ENCODE results near the gene IL1RAPL1. TPM values are rescaled to one million over a fixed set of nuclear protein-coding genes. Genes with fewer than 3 reads are reported as not detected.

Gene IL1RAPL1
- total and polyA plus RNA-seq, 2 donors (not counting 3 experiments of a cell fraction or from before 2014, with no cell fraction given) = 0.79 to 1.3 TPM

DNA sequence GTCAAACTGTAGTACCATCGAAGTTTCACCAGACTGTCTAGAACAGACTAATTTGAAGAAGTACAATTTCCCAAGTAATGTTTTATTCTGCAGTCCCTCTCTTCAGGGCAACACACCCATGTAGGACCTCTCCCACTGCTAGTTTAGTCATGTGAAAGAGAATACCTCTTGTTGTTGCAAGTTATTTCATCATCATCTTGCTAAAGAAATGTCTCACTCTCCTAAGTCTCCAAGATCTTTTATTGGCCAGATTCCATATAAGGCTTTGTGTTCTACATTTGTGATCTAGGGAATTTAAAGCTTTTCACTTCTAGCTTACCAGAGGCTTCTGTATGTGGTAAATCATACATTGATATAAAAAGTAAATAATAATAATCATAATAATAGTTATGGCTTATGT is 882.8 kb downstream of the IL1RAPL1 start:
- Histone ChIP-seq H3K36me3 (ENCODE audit: control insufficient read depth in 2 of 2, extremely low read depth in 1 of 2, insufficient read depth in 2 of 2, low read length in 2 of 2) (no peaks in the 10 kb centered on the region), H3K27me3 (ENCODE audit: control insufficient read depth in 2 of 2, insufficient read depth in 2 of 2, low read length in 2 of 2) (no peaks in the 10 kb centered on the region), H3K9me1 (replicated peaks; ENCODE audit: control insufficient read depth, extremely low read depth, insufficient read depth, low read length) (no peaks in the 10 kb centered on the region), H3K9me3 (replicated peaks; ENCODE audit: control insufficient read depth, insufficient read depth, low read length) (no peaks in the 10 kb centered on the region), H3K9ac (replicated peaks; ENCODE audit: extremely low read depth, insufficient read depth, low read length) (no peak overlapping the region), H2AFZ (ENCODE audit: low read depth, low read length) (no peak overlapping the region), H3K4me1 (ENCODE audit: control insufficient read depth, extremely low read depth, insufficient read depth, low read length) (no peaks in the 10 kb centered on the region), H3K27ac (ENCODE audit: insufficient read depth, low read depth, low read length) (no peak overlapping the region), H3K4me3 (replicated peaks in 1 of 3; ENCODE audit: insufficient read depth in 1 of 3, low read depth in 1 of 3, low read length in 3 of 3) (no peak overlapping the region), H3K4me2 (ENCODE audit: insufficient read depth, low read length) (no peak overlapping the region), H4K20me1 (replicated peaks; ENCODE audit: control insufficient read depth, extremely low read depth, insufficient read depth, low read length) (no peaks in the 10 kb centered on the region), H3K79me2 (ENCODE audit: control insufficient read depth, insufficient read depth, low read length) (no peaks in the 10 kb centered on the region)
- ChIA-PET CTCF (no interaction called here), POLR2A (no interaction called here)
- intact Hi-C loops (cut with micrococcal nuclease) = loop anchor here (10.0 kb wide), 1 partner anchor 235 kb away; no protein-coding TSS in a partner anchor
- TF ChIP-seq EZH2 (IDR thresholded peaks at IDR 0.05; ENCODE audit: borderline replicate concordance, low read depth, low read length, severe bottlenecking) (no peak), MYC (IDR thresholded peaks at IDR 0.05; ENCODE audit: low read depth, low read length) (no peak), JUN (IDR thresholded peaks at IDR 0.05; ENCODE audit: borderline replicate concordance, insufficient read depth, insufficient read length, low read depth) (no peak), POLR2AphosphoS5 (IDR thresholded peaks at IDR 0.05; ENCODE audit: insufficient read depth, low read depth, low read length) (no peak), POLR2A (IDR thresholded peaks at IDR 0.05; ENCODE audit: low read depth, low read length) (no peak)
- TF ChIP-seq, protein P1, sequence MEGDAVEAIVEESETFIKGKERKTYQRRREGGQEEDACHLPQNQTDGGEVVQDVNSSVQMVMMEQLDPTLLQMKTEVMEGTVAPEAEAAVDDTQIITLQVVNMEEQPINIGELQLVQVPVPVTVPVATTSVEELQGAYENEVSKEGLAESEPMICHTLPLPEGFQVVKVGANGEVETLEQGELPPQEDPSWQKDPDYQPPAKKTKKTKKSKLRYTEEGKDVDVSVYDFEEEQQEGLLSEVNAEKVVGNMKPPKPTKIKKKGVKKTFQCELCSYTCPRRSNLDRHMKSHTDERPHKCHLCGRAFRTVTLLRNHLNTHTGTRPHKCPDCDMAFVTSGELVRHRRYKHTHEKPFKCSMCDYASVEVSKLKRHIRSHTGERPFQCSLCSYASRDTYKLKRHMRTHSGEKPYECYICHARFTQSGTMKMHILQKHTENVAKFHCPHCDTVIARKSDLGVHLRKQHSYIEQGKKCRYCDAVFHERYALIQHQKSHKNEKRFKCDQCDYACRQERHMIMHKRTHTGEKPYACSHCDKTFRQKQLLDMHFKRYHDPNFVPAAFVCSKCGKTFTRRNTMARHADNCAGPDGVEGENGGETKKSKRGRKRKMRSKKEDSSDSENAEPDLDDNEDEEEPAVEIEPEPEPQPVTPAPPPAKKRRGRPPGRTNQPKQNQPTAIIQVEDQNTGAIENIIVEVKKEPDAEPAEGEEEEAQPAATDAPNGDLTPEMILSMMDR (IDR thresholded peaks at IDR 0.05; ENCODE audit: extremely low read depth in 1 of 2, insufficient read depth in 1 of 2, low read depth in 1 of 2, low read length in 2 of 2) = no peak
- DNase-seq (ENCODE audit: low read depth, low spot score) = no peak
- dilution Hi-C loops (cut with MboI; ENCODE audit: extremely low pct_ligation_motif_present, low sequenced_read_pairs) = no loop called here
- no peak for FAIRE-seq
- no TSS peak for BruUV-seq (replicated peaks)

DNA sequence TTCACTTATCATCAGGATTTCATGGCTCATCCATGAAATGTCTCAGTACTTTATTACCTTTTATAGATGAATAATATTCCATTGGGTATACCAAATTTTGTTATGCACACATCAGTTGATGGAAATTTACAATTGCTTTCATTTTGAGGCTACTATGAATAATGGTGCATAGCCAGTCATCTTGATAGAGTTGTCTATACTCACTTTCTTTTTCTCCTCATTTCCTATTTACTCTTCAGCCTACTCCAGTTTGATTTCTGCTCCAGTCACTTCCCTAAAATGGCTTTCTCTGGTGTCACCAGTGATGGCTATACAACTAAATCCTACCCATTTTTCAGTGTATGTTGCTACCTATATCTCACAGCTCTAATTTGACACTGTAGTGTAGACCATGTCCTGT is 884.6 kb downstream of the IL1RAPL1 start:
- Histone ChIP-seq H3K4me2 (ENCODE audit: insufficient read depth, low read length) (no peak overlapping the region), H3K9ac (replicated peaks; ENCODE audit: extremely low read depth, insufficient read depth, low read length) (no peak overlapping the region), H3K4me3 (replicated peaks in 1 of 3; ENCODE audit: insufficient read depth in 1 of 3, low read depth in 1 of 3, low read length in 3 of 3) (no peak overlapping the region), H3K27me3 (ENCODE audit: control insufficient read depth in 2 of 2, insufficient read depth in 2 of 2, low read length in 2 of 2) (no peaks in the 10 kb centered on the region), H4K20me1 (replicated peaks; ENCODE audit: control insufficient read depth, extremely low read depth, insufficient read depth, low read length) (no peaks in the 10 kb centered on the region), H3K27ac (ENCODE audit: insufficient read depth, low read depth, low read length) (no peak overlapping the region), H3K4me1 (ENCODE audit: control insufficient read depth, extremely low read depth, insufficient read depth, low read length) (no peaks in the 10 kb centered on the region), H3K9me1 (replicated peaks; ENCODE audit: control insufficient read depth, extremely low read depth, insufficient read depth, low read length) (no peaks in the 10 kb centered on the region), H3K36me3 (ENCODE audit: control insufficient read depth in 2 of 2, extremely low read depth in 1 of 2, insufficient read depth in 2 of 2, low read length in 2 of 2) (no peaks in the 10 kb centered on the region), H2AFZ (ENCODE audit: low read depth, low read length) (no peak overlapping the region), H3K79me2 (ENCODE audit: control insufficient read depth, insufficient read depth, low read length) (no peaks in the 10 kb centered on the region), H3K9me3 (replicated peaks; ENCODE audit: control insufficient read depth, insufficient read depth, low read length) (no peaks in the 10 kb centered on the region)
- CTCF ChIA-PET = no interaction called here
- intact Hi-C loops (cut with micrococcal nuclease) = loop anchor here (10.0 kb wide), 1 partner anchor 237 kb away; no protein-coding TSS in a partner anchor
- BruUV-seq (replicated peaks) = no TSS peak
- TF ChIP-seq JUN (IDR thresholded peaks at IDR 0.05; ENCODE audit: borderline replicate concordance, insufficient read depth, insufficient read length, low read depth) = no peak
- TF ChIP-seq POLR2A (IDR thresholded peaks at IDR 0.05; ENCODE audit: low read depth, low read length) = no peak
- TF ChIP-seq MYC (IDR thresholded peaks at IDR 0.05; ENCODE audit: low read depth, low read length) = no peak
- no peak for TF ChIP-seq GATA2 (IDR thresholded peaks at IDR 0.05; ENCODE audit: insufficient read depth, insufficient read length, low read depth, low read length)
- no peak for TF ChIP-seq FOS (IDR thresholded peaks at IDR 0.05; ENCODE audit: borderline replicate concordance, insufficient read depth, low read length)
- TF ChIP-seq, protein P2, sequence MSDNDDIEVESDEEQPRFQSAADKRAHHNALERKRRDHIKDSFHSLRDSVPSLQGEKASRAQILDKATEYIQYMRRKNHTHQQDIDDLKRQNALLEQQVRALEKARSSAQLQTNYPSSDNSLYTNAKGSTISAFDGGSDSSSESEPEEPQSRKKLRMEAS (IDR thresholded peaks at IDR 0.05; ENCODE audit: insufficient read depth, insufficient read length) = no peak
- TF ChIP-seq POLR2AphosphoS5 (IDR thresholded peaks at IDR 0.05; ENCODE audit: insufficient read depth, low read depth, low read length) = no peak
- TF ChIP-seq, protein P1 (IDR thresholded peaks at IDR 0.05; ENCODE audit: extremely low read depth in 1 of 2, insufficient read depth in 1 of 2, low read depth in 1 of 2, low read length in 2 of 2) = no peak
- TF ChIP-seq EZH2 (IDR thresholded peaks at IDR 0.05; ENCODE audit: borderline replicate concordance, low read depth, low read length, severe bottlenecking) = no peak
- no peak for DNase-seq (ENCODE audit: low read depth, low spot score)
- POLR2A ChIA-PET = no interaction called here
- dilution Hi-C loops (cut with MboI; ENCODE audit: extremely low pct_ligation_motif_present, low sequenced_read_pairs) = no loop called here
- no peak for FAIRE-seq

Data from endothelial cell of umbilical vein (primary cell).